Measurements from ENCODE around the gene RASGRF1. TPM values are rescaled to one million over a fixed set of nuclear protein-coding genes. Genes with fewer than 3 reads are reported as not detected.

The RASGRF1 gene
- total RNA-seq, 3 donors from 2014 or later = 0.15 to 0.16 TPM; not detected in 1

DNA sequence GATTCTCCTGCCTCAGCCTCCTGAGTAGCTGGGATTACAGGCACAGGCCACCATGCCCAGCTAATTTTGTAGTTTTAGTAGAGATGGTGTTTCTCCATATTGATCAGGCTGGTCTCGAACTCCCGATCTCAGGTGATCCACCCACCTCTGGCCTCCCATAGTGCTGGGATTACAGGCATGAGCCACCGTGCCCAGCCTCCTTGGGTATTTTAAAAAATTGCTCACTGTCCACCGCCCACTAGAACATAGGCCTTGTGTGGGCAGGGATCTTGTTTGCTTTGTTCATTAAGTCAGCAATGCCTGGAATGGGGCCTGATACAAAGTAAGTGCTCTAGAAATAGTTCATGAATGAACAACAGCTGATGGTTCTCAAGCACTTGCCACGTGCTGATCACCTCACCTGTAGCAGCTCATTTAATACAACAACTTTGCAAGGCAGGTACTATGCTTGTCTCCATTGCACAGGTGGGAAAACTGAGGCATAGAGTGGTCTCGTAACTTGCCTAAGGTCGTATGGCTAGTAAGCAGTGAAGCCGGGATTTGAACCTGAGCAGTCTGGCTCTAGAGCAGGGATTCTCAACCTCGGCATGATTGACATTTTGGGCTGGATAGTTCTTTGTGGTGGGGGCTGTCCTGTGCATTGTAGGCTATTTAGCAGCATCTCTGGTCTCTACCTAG is 133.0 kb downstream of the RASGRF1 start:
- Histone ChIP-seq H3K4me3 (no peak overlapping the region), H3K36me3 (no peaks in the 10 kb centered on the region), H3K27ac (no peak overlapping the region), H3K9me3 (no peaks in the 10 kb centered on the region), H3K27me3 (no peaks in the 10 kb centered on the region), H3K4me1 (no peaks in the 10 kb centered on the region)
- intact Hi-C loops (cut with DNase I; ENCODE audit: low total_unique reads) = no loop called here
- TF ChIP-seq POLR2A (IDR thresholded peaks at IDR 0.05) (no peak), POLR2AphosphoS5 (IDR thresholded peaks at IDR 0.05) (no peak)
- TF ChIP-seq, protein P1, sequence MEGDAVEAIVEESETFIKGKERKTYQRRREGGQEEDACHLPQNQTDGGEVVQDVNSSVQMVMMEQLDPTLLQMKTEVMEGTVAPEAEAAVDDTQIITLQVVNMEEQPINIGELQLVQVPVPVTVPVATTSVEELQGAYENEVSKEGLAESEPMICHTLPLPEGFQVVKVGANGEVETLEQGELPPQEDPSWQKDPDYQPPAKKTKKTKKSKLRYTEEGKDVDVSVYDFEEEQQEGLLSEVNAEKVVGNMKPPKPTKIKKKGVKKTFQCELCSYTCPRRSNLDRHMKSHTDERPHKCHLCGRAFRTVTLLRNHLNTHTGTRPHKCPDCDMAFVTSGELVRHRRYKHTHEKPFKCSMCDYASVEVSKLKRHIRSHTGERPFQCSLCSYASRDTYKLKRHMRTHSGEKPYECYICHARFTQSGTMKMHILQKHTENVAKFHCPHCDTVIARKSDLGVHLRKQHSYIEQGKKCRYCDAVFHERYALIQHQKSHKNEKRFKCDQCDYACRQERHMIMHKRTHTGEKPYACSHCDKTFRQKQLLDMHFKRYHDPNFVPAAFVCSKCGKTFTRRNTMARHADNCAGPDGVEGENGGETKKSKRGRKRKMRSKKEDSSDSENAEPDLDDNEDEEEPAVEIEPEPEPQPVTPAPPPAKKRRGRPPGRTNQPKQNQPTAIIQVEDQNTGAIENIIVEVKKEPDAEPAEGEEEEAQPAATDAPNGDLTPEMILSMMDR (IDR thresholded peaks at IDR 0.05) = no peak
- no peak for DNase-seq (ENCODE audit: low spot score in 2 of 2)

DNA sequence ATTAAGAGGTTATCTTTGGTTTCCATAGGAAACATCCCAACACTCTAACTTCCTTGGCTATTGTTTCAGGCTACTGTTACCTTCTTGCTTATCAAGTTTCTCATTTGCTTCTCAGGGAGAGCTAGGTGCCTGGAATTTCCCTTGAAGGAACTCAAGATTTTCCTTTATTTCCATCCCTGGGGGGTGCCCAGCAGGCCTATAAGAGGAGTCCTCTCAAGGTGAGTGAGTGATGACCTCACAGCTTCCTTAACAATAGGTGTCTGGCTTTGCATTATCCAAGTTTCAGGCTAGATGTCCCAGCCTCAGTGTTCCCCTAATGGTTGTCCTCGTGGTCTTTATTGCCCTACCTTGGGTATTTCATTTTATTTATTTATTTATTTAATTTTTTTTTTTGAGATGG is 133.6 kb downstream of the RASGRF1 start:
- TF ChIP-seq, protein P1 (IDR thresholded peaks at IDR 0.05) = no peak
- TF ChIP-seq POLR2AphosphoS5 (IDR thresholded peaks at IDR 0.05) = no peak
- no peak for TF ChIP-seq POLR2A (IDR thresholded peaks at IDR 0.05)
- no peaks in the 10 kb centered on the region for H3K36me3 ChIP-seq
- H3K27me3 ChIP-seq = no peaks in the 10 kb centered on the region
- no peaks in the 10 kb centered on the region for H3K9me3 ChIP-seq
- peaks cover 0 to under 1% of the 10 kb centered on the region in 2 donors for H3K4me1 ChIP-seq
- intact Hi-C loops (cut with DNase I; ENCODE audit: low total_unique reads) = no loop called here
- DNase-seq (ENCODE audit: low spot score in 2 of 2) = no peak
- H3K27ac ChIP-seq = no peak overlapping the region
- no peak overlapping the region for H3K4me3 ChIP-seq

DNA sequence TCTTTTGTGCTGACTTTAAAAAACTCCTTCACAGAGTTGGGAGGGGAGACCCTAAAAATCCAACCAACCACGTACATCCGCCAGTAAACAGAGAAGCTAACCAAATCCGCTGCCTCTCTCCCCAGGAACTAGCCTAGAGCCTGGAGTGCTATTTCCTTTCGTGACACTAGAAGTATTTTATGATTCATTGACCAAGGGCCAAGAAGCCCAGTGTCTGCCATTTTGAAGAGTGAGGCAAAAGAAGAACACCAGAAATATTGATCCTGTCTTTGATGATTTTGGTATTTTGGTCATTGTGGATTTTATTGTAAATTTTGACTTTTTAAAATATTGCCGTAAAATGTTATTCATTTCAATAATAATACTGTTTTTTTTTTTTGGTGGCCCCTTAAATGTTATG is 135.2 kb downstream of the RASGRF1 start:
- Histone ChIP-seq H3K4me1 (peaks cover 0 to 5% of the 10 kb centered on the region in 2 donors), H3K27me3 (no peaks in the 10 kb centered on the region), H3K27ac (no peak overlapping the region), H3K4me3 (no peak overlapping the region), H3K36me3 (no peaks in the 10 kb centered on the region), H3K9me3 (no peaks in the 10 kb centered on the region)
- TF ChIP-seq POLR2AphosphoS5 (IDR thresholded peaks at IDR 0.05) (no peak), POLR2A (IDR thresholded peaks at IDR 0.05) (no peak)
- TF ChIP-seq, protein P1 (IDR thresholded peaks at IDR 0.05) = no peak
- intact Hi-C loops (cut with DNase I; ENCODE audit: low total_unique reads) = no loop called here
- no peak for DNase-seq (ENCODE audit: low spot score in 2 of 2)

DNA sequence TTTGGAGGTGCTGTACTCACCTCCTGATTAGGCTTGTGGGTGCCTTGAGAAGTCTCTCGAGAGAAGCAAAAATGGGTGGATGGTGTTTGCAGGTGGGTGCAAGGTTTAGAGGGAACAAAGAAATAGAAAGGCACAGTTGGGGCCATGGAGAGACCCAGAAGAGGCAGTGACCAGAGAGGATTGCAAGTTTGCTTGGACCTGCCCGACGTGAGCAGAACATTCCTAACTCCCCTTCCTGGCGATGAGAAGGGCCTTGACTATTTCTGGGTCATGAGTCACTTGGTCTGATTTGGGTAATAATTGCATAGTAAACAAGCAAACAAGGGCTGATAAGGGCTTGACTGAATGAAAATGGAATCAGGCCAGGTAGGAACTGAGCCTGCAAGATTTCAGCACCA is 138.7 kb downstream of the RASGRF1 start:
- intact Hi-C loops (cut with DNase I; ENCODE audit: low total_unique reads) = no loop called here
- Histone ChIP-seq H3K9me3 (no peaks in the 10 kb centered on the region), H3K27me3 (no peaks in the 10 kb centered on the region), H3K4me3 (no peak overlapping the region), H3K4me1 (peaks cover 0 to 5% of the 10 kb centered on the region in 2 donors), H3K27ac (peak overlapping the region; percentile 9 to 13), H3K36me3 (no peaks in the 10 kb centered on the region)
- DNase-seq (ENCODE audit: low spot score in 2 of 2) = no peak
- no peak for TF ChIP-seq POLR2A (IDR thresholded peaks at IDR 0.05)
- TF ChIP-seq, protein P1 (IDR thresholded peaks at IDR 0.05) = no peak
- TF ChIP-seq POLR2AphosphoS5 (IDR thresholded peaks at IDR 0.05) = no peak

DNA sequence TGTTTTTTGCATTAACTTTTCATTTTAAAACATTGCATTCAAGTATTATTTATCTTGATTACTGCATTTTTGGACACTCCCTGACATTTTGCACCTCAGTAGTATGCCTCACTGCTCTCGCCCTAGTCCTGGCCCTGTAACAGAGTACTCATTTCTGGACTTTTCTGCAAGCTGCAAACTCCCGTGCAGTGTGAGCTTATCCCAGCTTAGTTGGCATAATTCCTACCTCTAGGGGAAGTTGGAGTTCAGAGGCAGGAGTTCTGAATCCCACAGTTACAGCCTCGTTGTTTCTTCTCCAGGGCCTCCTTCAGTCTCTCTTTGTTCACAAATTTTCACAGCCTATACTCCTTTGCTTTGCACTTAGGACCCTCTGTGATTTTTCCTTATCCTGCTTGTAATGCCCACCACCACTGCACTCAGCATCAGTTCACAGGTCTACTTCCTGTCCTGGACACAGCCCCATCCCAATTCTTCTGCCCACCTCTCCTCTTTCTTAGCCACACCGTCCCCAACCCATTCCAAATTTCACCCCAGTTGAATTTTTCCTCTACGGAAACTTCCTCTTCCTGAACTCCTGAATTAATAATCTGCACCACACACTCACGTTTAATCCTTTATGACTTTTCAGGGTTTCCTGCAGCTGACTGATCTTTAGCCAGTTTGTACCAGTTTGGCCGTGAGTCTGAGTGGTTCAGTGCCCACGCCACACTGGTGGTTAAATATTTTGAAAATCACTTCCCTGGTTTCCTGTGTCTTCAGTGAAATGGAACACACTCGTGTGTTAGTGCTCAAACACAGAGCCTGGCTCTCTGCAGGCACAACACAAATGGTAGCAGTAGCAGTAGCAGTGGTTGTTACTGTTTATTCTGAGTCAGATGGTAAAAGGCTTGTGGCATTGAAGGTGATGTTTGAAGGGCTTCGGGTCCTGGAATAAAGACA is 139.4 kb downstream of the RASGRF1 start:
- Histone ChIP-seq H3K9me3 (no peaks in the 10 kb centered on the region), H3K36me3 (no peaks in the 10 kb centered on the region), H3K27me3 (no peaks in the 10 kb centered on the region), H3K27ac (peak overlapping the region; percentile 9 to 13), H3K4me3 (no peak overlapping the region), H3K4me1 (peaks cover 0 to 5% of the 10 kb centered on the region in 2 donors)
- intact Hi-C loops (cut with DNase I; ENCODE audit: low total_unique reads) = no loop called here
- TF ChIP-seq POLR2A (IDR thresholded peaks at IDR 0.05) (no peak), POLR2AphosphoS5 (IDR thresholded peaks at IDR 0.05) (no peak)
- TF ChIP-seq, protein P1 (IDR thresholded peaks at IDR 0.05) = peak in 1 of 3 donors; percentile 21
- no peak for DNase-seq (ENCODE audit: low spot score in 2 of 2)

Measured in breast epithelium (tissue), 4 donors.